OCI-LY7 (cell line): Measurements from ENCODE around the gene CA12. TPM values are rescaled to one million over a fixed set of nuclear protein-coding genes. Genes with fewer than 3 reads are reported as not detected.

Source experiments
- BruUV-seq: library from RNA; stranded (reverse); fragments of 400-500 nt; replicated peaks from 2 replicates; lab custom pipeline; 2021; lab: Mats Ljungman, UMichigan
- CTCF ChIA-PET: fragments of 300-600 bp; sonication (Branson Sonifier 250); formaldehyde crosslinking; loops from one replicate; lab custom pipeline; 2022; ENCODE audit warnings: antibody characterized with exemption; ENCODE audit not compliant: unreplicated experiment; lab: Charles Lee
- POLR2A ChIA-PET: fragments of 300-600 bp; sonication (Branson Sonifier 250); formaldehyde crosslinking; loops from one replicate; lab custom pipeline; 2022; ENCODE audit warnings: antibody characterized with exemption; lab: Charles Lee
- DNase-seq: peaks from one replicate; pipeline ENCODE4 v3.0.0-alpha.2; 2015; ENCODE audit warnings: low spot score
- H2AFZ ChIP-seq: fragments of 200-600 bp; sonication (generic), shearing (Covaris generic); 2 replicates; pipeline ENCODE4 v1.6.1; 2014; ENCODE audit warnings: mild to moderate bottlenecking, antibody characterized with exemption, low read length, moderate library complexity
- H3K27ac ChIP-seq: fragments of 200-600 bp; sonication (generic); 2 replicates; pipeline ENCODE4 v1.5.1; 2014; ENCODE audit warnings: mixed run types, low read depth, mild to moderate bottlenecking, moderate library complexity, low read length, inconsistent platforms; ENCODE audit not compliant: poor library complexity, severe bottlenecking
- H3K36me3 ChIP-seq: fragments of 200-600 bp; sonication (generic); 2 replicates; pipeline ENCODE4 v1.6.1; 2014; ENCODE audit warnings: mild to moderate bottlenecking, antibody characterized with exemption, low read length, moderate library complexity, mixed read lengths; ENCODE audit not compliant: insufficient read depth
- H3K4me1 ChIP-seq: fragments of 200-600 bp; sonication (generic); 2 replicates; pipeline ENCODE4 v1.5.1; 2014; ENCODE audit warnings: mild to moderate bottlenecking, low read length; ENCODE audit not compliant: insufficient read depth, poor library complexity, severe bottlenecking
- H3K4me2 ChIP-seq: fragments of 200-600 bp; sonication (generic); 2 replicates; pipeline ENCODE4 v1.6.1; 2014; ENCODE audit warnings: mild to moderate bottlenecking, low read length
- H3K4me3 ChIP-seq: fragments of 200-600 bp; sonication (generic); 2 replicates; pipeline ENCODE4 v1.5.1; 2014; ENCODE audit warnings: mild to moderate bottlenecking, low read depth, low read length; ENCODE audit not compliant: poor library complexity, severe bottlenecking
- H3K79me2 ChIP-seq: fragments of 200-600 bp; sonication (generic); 2 replicates; pipeline ENCODE4 v1.6.1; 2016; ENCODE audit warnings: low read depth, mild to moderate bottlenecking, low read length, moderate library complexity, mixed read lengths; ENCODE audit not compliant: insufficient read depth
- H3K9me2 ChIP-seq: fragments of 200-600 bp; sonication (generic); 2 replicates; pipeline ENCODE4 v1.6.1; 2016; ENCODE audit warnings: mild to moderate bottlenecking, low read length, mixed read lengths; ENCODE audit not compliant: insufficient read depth
- H3K9me3 ChIP-seq: fragments of 200-600 bp; sonication (generic); 2 replicates; pipeline ENCODE4 v1.6.1; 2014; ENCODE audit warnings: mild to moderate bottlenecking, mixed run types, low read length, mixed read lengths
- H4K20me1 ChIP-seq: fragments of 200-600 bp; sonication (generic); 2 replicates; pipeline ENCODE4 v1.6.1; 2014; ENCODE audit warnings: mild to moderate bottlenecking, antibody characterized with exemption, low read length, moderate library complexity, mixed read lengths; ENCODE audit not compliant: insufficient read depth
- CTCF ChIP-seq: fragments of 200-600 bp; sonication (generic); conservative IDR thresholded peaks from 2 replicates; pipeline ENCODE4 v1.5.1; 2014; ENCODE audit warnings: mild to moderate bottlenecking, antibody characterized with exemption, low read length, moderate library complexity, mixed read lengths
- EZH2phosphoT487 ChIP-seq: fragments of 200-600 bp; sonication (generic); IDR thresholded peaks from 2 replicates; pipeline ENCODE4 v1.6.1; 2018; ENCODE audit warnings: low read depth, borderline replicate concordance, mild to moderate bottlenecking, mixed run types, antibody characterized with exemption, low read length, moderate library complexity, mixed read lengths
- intact Hi-C: fragments of 100-400 bp; cut with micrococcal nuclease; formaldehyde crosslinking; loops from one replicate; pipeline ENCODE4 v1.10.0; 2022; ENCODE audit not compliant: unreplicated experiment
- total RNA-seq, 2 experiments: library from RNA; depleted of rRNA in 1 of 2; stranded (reverse); fragments of >200 nt in 1 of 2; shearing (Covaris generic) in 1 of 2; gene quantifications; 2 replicates each; pipeline ENCODE4 v1.2.3, GENCODE V29; 2014 to 2022

Gene CA12
- total RNA-seq, 2 experiments from 2014 or later = not detected

- H4K20me1 ChIP-seq = no peaks in the 10 kb centered on the region
- intact Hi-C loops = no loop called here
- H3K4me1 ChIP-seq = no peaks in the 10 kb centered on the region
- no peak overlapping the region for H3K27ac ChIP-seq
- H3K36me3 ChIP-seq = no peaks in the 10 kb centered on the region
- no peak overlapping the region for H2AFZ ChIP-seq
- BruUV-seq = no TSS peak
- H3K4me3 ChIP-seq = no peak overlapping the region
- no peak overlapping the region for H3K4me2 ChIP-seq
- DNase-seq = no peak
- ChIA-PET CTCF (no interaction called here), POLR2A (interaction anchor here (0.7 kb wide), 1 partner anchor 129 kb away, joined by 5 read pairs; no protein-coding TSS in a partner anchor)
- H3K79me2 ChIP-seq = no peaks in the 10 kb centered on the region
- no peaks in the 10 kb centered on the region for H3K9me2 ChIP-seq
- TF ChIP-seq CTCF (no peak), EZH2phosphoT487 (no peak)
- no peaks in the 10 kb centered on the region for H3K9me3 ChIP-seq
These were observed 1.4 kb downstream of the CA12 start for GRCh38 chr15:63380151-63380807.

- ChIA-PET POLR2A (no interaction called here), CTCF (no interaction called here)
- Histone ChIP-seq H3K27ac (no peak overlapping the region), H2AFZ (no peak overlapping the region), H3K9me2 (no peaks in the 10 kb centered on the region), H3K36me3 (no peaks in the 10 kb centered on the region), H4K20me1 (no peaks in the 10 kb centered on the region), H3K4me3 (no peak overlapping the region), H3K4me1 (no peaks in the 10 kb centered on the region), H3K4me2 (no peak overlapping the region), H3K9me3 (no peaks in the 10 kb centered on the region), H3K79me2 (no peaks in the 10 kb centered on the region)
- DNase-seq = no peak
- intact Hi-C loops = no loop called here
- BruUV-seq = no TSS peak
- TF ChIP-seq CTCF (no peak), EZH2phosphoT487 (no peak)
These were observed 2.0 kb downstream of the CA12 start for GRCh38 chr15:63379492-63380150.

- intact Hi-C loops = no loop called here
These were observed 2.7 kb downstream of the CA12 start for GRCh38 chr15:63378946-63379345.

More at GRCh38 chr15:63378946-63379345, 2.7 kb downstream of the CA12 start:
- TF ChIP-seq CTCF = no peak
- TF ChIP-seq EZH2phosphoT487 = no peak
- Histone ChIP-seq H3K79me2 (no peaks in the 10 kb centered on the region), H3K4me3 (no peak overlapping the region), H3K27ac (no peak overlapping the region), H3K4me1 (no peaks in the 10 kb centered on the region), H3K9me2 (no peaks in the 10 kb centered on the region), H3K9me3 (no peaks in the 10 kb centered on the region), H4K20me1 (no peaks in the 10 kb centered on the region), H3K36me3 (no peaks in the 10 kb centered on the region), H3K4me2 (no peak overlapping the region), H2AFZ (no peak overlapping the region)
- no peak for DNase-seq
- ChIA-PET POLR2A (no interaction called here), CTCF (no interaction called here)
- no TSS peak for BruUV-seq
